DMS114 treated with DMSO at 0.1 percent for 48 hours (cell line): ENCODE results near the gene PALLD.
"Not testable (repeated sequence)": the region's sequence is repeated elsewhere in the genome, so short reads cannot be mapped to it uniquely, and the experiment has no call there.

Experiments used
- DNase-seq: peaks from one replicate; lab custom pipeline; 2025; ENCODE audit not compliant: unreplicated experiment; lab: John Stamatoyannopoulos, UW

Gene PALLD

DNA sequence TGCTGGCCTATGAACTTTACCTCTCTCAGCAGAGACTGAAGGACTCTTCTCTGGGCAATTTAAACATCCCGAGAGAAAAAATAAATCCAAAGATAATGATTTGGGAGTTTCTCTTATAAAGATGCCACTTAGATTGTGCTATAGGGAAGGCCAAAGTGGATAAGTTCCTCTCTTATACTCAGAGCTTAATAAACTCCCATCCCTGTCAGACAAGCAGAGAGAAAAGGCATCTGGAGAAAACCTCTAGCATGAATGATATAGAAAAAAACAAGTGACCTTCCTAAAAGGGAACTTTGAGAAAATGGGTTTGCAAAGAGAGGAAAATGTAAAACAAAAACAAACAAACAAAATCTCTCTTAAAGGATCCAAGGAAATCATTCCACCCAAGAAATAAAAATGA is 199.4 kb downstream of the PALLD start:
- no peak for DNase-seq

DNA sequence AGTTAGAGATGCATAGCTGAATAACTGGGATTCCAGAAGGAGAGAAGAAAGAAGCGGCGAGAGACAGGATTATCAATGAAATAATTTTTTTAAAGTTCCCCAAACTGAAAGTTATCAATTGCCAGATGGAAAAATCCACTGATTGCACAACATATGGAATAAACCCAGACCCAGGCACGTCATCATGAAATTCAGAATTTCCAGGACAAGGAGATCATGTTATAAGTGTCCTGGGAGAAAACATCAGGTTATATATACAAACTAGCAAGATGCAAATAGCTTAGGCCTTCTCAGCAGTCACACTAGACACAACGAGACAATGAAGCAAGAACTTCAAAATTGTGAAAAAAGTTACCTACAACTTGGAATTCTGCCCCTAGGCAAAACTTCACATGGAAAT is 200.0 kb downstream of the PALLD start:
- DNase-seq, result no peak

DNA sequence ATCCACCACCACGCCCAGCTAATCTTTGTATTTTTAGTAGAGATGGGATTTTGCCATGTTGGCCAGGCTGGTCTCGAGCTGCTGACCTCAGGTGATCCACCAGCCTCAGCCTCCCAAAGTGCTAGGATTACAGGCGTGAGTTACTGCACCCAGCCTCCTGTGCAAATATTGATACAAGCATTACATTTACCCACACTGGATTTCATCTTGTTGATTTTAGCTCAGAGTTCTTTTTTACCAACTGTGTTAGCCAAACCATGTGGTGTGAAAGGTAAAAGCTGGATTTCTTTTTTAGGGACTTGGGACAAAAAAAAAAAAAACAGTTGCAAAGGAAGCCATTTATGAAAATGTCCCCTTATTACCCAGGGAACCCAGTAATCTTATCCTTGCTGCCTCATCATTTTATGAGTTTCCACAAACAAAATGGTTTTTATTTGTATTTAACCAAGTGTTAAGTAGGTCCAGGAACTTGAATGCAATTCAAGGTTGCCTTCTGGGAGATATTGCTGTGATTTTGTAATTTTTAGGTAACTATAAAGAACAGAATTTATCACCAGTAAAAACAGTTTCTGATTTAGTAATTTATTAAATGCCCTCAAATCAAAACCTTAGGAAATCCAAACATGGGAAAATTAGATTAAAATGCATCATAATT is 202.5 kb downstream of the PALLD start:
- DNase-seq, result no peak

DNA sequence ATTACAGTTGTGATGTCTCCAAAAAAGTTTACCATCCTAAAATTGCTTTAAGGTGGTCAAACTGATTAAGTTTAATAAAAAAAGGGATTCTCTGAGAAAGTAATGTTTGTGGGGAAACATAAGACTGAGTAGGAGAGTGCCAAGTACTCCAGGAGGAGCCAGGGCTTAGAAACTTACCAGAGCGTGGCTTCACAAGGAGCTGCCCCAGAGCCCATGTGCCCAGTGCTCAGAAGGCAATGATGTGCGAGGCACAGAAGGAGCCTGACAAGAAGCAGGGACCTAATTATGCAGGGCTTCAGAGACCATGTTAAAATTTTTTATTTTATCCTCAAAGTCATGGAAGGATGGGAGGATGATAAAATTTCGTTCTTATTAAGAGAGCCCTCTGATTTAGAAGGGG is 204.2 kb downstream of the PALLD start:
- DNase-seq, result no peak

DNA sequence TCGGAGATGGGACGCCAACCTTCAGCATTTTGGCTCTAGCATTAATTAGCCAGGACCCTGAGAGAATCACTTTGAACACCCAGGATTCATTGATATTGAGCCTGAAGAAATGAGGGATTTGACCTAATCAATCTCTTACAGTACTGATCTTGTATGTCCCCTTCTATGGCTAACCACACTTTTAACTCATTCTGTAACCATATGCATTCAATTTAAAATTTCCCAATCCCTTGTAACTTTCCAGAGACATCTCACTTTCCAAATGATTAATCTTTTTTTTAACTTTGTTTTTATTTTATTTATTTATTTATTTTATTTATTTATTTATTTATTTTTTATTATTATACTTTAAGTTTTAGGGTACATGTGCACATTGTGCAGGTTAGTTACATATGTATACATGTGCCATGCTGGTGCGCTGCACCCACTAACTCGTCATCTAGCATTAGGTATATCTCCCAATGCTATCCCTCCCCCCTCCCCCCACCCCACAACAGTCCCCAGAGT is 205.8 kb downstream of the PALLD start:
- not testable (repeated sequence) for DNase-seq

DNA sequence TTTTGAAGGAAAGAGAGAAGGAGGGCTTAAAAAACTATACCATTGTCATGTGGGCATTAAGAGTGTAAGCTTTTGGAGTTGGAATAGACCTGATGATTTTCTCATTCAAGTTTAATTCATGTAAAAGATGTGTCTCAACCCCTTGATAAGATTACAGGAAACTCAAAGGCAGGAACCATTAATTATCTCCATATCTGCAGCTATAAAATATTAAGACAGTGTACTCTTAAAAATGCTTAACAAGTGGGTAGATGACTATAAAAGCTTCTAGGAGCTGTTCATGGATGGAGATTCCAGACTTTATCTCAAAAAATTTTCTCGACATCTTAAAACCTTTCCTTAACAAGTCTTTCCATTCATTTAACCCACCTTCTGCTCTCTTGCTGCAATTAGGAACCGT is 208.3 kb downstream of the PALLD start:
- DNase-seq, result no peak

DNA sequence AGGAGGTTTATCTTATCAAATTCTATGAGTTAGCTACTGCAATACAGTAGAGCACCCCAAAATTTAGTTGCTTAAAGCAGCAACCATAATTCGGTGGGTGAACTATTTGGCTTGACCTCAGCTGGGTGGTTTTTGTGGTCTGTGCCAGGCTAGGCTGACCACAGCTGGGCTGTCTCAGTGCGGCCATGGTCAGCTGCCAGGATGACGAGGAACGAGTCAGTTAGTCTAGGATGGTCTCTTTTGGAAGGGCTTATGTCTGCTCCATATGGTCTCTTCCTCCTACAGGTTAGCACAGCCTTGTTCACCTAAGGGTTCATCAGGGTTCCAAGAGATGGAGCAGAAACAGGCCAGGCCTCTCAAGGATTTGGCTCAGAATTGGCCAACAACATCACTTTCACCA is 210.4 kb downstream of the PALLD start:
- DNase-seq, result no peak

DNA sequence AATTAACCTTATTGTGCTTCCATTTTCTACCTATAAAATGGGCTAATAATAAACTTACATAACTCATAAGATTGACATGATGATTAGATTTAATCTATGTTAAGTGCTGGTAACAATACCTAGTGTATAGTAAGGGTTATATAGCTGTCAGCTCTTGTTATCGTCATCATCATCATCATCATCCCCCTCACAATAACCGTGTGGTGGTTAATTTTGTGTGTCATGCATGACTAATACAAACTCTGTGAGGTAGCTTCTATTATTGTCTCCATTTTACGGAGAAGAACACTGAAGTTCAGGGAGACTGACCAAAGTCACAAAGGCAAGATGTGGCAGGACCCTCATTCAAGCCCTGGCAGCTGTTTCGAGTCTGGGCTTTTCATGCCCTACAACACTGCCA is 211.3 kb downstream of the PALLD start:
- no peak for DNase-seq

DNA sequence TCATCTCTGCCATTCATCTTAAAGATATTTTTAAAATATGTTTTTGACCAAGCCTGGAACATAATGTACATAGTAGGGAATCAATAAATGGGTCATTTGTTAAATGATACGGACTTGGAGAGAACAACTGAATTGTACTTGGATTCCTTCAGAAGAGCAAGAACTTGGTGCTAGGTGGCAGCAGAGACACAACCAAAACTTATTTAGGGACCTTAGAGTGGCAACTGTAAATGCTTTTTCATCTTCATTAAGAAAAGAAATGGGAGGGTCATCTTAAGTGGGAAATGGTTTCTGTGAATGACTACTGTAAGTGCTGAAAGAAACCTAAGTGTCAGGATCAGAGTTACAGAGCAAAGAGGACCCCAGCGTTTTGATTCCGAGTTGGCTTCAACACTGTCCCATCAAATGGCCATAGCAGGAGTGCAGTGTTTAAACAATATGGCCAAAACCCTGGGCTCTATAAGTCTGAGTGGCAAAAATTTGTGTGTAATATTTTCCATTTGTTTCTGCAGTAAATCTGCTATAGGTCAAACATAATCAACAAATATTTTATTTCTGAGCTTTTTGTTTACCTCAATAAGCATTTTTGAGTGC is 213.6 kb downstream of the PALLD start:
- peak; percentile 11 for DNase-seq

DNA sequence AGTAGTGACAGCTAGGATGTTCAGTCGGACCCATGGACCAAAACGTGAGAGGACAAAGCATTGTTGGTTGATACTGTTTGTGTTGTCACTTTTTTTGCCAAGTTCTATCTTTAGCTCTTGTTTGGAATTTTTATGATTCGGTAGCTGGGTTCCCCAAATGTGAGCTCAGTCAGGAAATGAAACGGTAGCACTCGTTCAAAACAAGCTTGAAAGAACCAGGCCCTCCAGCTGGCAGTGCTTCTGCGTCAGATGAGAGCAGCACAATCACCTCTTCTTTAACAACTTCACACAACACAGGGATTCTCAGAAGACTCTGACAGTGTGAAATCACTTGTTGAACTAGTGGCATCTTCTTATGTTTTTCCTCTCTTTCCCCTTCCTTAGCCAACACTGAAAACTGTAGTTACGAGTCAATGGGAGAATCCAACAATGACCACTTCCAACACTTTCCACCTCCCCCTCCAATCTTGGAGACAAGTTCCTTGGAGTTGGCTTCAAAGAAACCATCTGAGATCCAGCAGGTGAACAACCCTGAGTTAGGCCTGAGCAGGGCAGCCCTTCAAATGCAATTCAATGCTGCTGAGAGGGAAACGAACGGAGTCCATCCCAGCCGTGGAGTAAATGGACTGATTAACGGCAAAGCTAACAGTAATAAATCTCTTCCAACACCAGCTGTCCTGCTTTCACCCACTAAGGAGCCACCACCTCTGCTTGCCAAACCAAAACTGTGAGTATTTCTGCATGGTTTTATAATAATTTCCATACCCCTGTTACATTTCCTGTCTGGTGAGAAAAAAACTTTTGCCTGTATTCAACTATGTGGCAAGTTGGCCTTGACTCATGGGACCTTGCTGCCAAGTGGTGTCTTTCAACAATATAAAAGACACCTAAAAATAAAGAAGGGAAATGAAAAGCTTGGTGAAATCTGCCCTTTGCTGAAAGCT is 214.6 kb downstream of the PALLD start:
- no peak for DNase-seq

DNA sequence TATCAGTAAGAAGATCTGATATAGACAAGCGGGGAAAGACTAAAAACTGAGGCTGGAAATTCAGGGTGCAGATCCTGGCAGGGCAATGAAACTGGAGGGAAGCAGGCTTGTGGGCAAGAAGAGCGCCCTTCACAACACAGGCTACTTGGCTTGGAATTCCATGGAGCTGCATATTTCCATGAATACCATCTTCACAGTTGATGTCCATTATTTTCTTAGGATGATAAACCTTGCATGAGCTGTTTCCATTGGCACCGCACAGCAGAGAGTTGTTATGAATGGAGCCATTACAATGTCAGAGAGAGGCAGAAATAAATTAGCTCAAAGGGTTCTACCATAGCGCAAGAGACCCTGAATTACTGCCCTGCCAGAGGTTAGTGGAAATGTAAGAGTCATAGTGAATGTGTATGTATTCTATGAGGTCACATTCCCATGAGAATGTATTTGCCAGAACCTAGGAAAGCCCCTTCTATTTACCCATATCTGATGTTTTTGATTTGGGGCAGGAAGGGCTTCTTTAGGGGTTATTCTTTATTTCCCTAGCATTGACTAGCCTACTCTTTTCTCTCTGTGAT is 215.6 kb downstream of the PALLD start:
- no peak for DNase-seq

DNA sequence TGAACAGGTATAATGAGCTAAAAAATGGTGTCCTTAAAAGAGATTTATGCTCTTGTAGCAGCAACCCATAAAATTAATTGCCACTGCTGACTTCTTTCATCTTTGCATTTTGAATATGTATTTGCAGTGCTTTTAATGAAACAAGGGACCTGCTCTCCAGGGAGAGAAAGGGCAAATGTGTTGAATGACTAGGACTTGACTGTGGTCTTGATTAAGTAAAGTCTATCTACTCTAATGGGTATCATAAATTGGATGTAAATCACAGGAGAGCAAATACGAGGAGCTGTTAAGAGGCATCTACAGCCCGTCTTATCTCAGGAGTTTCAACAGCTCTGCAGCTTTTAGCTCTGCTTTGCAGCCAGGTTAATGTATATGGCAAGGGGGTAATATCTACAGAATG is 216.4 kb downstream of the PALLD start:
- no peak for DNase-seq

DNA sequence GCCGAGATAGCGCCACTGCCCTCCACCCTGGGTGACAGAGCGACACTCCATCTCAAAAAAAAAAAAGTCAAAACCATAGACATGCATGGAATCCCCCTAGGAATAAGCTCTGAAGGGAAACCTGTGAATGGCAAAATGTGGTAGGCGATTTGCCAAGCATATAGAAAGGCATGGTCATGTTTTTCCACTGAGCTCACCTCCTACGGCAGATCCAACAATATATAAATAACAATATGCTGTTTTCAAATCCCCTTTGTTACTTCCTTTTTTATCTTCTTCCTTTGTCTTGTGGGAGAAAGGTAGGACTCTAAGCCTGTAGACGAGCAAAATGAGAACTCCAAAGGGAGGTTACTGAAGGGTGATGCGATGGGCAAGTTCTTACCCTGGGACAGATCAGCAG is 219.0 kb downstream of the PALLD start:
- no peak for DNase-seq

DNA sequence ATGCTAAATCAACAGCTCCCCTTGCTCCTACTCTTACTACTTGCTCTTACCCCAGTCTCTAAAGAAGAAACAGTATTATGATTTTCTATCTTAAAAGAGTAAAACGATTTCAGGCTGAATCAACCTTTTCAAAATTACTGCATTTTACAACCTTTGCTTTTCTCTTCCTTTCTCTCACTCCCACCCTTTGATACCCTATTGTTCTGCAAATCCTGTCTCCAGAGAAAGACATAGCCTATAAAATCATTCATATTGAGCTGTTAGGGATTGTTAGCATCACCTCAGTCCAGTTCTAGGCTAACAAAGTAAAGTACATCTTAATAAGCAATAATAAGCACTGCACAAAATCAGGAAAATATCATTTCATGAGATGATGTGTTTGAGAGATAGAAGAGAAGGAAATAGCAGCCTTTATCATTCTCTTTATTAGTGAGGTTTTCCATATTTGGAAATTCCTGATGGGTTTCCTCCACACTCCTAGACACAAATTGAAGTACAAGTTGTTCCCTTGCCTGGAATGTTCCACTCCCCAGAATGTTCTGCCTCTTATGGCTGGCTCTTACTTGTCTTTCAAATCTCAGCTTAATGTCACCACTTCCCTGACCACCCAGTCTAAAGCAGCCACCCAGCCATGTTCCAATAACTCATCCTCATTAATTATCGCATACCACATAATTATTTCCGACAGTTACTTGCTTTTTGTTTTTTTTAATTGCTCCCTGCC is 219.7 kb downstream of the PALLD start:
- DNase-seq, result no peak

DNA sequence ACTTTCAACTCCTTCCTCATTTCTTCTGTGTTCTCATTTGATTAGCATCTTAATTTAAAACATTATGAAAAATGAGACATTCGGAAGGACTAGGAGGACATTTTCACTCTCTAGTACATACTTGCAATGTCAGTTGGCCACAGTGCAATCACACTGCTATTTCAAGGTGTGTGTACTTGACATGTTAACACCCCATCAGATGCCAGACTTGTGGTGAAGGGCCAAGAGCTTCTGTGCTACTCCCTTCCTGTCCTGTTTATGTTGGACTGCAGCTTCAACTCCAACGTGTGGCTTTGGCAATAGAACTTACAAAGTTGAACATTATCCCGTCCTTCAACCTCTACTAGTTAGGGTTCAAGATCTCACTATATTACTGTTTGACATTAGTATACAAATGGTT is 221.0 kb downstream of the PALLD start:
- DNase-seq, result no peak

DNA sequence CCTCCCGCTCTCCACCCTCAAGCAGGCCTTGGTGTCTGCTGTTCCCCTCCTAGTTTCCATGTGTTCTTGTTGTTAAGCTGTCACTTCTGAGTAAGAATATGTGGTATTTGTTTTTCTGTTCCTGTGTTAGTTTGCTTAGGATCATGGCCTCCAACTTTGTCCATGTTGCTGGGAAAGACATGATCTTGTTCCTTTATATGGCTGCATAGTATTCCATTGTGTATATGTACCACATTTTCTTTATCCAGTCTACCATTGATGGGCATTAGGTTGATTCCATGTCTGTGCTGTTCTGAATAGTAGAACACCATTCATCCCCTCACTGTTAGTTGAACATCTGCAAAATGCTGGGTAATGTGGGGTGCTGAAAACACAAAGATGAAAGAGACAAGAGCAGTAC is 222.9 kb downstream of the PALLD start:
- DNase-seq, result no peak

DNA sequence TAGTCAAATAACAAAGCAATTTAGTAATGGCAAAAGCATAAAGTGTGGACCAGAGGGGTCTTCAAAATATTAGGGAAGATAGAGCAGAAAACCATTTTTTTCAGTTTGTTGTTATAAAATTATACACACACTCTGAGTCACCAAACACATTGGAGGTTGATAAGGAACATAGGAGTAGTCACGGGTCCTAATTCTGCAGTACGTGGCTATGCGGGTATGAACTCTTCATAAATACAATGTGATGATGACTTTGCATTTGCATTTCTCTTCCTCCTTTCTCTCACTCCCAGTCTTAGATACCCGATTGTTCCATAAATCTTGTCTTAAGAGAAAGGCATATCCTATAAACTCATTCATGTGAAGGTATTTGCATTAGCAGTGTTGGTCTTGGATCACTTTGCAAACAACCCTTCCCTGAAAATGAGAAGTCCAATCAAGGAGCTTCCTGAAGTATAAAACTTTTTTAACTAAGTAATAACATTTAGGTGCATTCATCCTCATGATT is 223.6 kb downstream of the PALLD start:
- DNase-seq, result no peak

DNA sequence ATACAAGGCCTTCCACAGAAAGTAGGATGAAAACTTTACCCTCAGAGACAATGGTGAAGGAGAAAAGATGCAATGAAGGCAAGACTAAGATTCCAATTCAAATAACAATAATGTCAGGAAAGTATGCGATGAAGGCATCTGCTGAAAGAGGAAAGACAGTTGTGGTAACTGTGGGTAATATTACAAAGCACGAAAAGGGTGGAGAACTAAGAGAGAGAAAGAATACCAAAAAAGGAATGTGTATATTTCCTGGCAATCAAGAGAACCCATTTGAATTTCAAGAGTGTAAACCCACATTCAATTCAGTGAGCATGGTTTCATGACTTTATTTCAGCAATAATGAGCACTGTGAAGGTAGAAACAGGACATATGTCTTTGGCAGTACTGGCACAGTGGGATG is 225.5 kb downstream of the PALLD start:
- no peak for DNase-seq

DNA sequence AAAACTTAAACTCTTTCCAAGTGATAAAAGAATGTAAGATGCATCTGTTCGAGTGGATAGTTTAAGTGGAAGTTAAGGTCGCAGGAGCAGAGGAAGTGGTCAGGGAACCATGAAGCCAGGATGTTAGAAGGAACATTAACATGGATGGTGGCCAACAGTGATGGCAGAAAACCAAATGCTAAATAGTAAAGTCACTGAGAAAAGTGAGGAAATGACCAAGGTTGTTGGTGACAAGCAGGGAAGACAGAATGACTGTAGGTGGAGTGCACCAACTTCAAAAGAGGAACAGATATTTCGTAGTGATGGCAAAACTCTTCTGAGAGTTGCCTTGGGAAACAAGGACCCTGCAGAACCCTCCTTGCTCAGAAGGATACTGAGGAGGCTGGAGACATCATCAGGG is 226.2 kb downstream of the PALLD start:
- DNase-seq, result no peak

DNA sequence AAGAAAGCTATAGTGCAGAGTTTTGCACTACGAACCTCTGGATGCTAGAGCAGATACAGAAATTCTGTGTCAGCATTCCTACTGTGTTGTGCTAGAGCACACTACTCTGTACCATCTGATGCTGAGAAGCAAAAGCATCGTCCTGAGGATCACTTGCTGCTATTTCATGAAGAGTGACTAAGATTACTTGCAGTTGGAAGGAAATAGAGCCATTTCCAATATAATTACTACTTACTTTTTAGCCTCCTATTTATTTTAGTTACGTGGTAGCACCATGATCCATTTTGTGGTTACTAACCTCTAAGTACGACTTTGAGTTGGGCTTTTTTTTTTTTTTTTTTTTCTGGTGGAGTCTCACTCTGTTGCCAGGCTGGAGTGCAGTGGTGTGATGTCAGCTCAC is 226.7 kb downstream of the PALLD start:
- DNase-seq, result no peak

DNA sequence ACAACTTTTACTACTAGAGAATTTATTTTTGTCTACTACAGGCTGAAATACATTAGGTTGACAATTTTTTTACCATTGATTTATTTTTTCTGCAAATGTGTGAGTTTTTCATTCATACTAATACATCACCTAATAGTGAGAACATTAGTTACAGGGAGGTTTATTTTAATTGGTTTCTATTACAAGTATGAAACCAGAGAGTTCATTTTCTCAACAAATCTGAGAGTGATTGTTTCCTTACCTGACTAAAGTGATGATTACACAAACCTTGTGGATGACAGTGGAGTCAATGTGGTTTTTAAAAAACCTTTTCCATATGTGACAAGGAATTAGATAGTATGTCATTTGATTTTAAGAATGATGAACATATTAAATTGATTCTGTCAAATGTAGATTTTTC is 227.4 kb downstream of the PALLD start:
- DNase-seq, result no peak
